HS-27A (cell line): ENCODE data around the gene AAMP.

Experiments used
- DNase-seq: peaks from one replicate; pipeline ENCODE4 v3.0.0-alpha.2; 2012; ENCODE audit warnings: low read depth, missing footprints

The AAMP gene

DNA sequence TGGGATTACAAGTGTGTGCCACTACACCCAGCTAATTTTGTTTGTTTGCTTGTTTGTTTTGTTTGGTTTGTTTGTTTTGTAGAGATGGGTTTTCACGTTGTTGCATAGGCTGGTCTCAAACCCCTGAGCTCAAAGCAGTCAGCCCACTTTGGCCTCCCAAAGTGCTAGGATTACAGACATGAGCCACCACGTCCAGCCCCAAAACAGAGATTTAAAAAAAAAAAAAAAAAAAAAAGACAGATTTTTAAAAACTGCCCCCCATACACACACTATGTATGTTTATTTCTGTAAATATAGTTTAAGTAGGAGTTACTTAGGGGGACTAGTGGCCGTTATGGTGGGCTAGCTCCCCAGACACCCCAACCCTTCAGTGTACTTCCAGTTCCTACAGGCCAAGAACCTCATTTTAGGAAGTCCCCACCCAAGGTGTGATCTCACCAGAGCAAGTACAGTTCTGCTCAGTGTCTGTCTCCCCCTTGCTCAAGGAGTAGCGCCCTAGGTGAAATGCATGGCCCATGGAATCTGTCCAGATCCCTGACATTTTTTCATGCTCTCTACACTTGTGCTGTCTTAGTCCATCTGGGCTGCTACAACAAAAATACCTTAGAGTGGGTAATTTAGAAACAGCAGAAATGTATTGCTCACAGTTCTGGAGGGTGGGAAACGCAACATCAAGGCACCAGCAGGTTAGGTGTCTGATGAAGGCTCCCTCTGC, 23.9 kb upstream of the AAMP start:
- DNase-seq, result no peak

DNA sequence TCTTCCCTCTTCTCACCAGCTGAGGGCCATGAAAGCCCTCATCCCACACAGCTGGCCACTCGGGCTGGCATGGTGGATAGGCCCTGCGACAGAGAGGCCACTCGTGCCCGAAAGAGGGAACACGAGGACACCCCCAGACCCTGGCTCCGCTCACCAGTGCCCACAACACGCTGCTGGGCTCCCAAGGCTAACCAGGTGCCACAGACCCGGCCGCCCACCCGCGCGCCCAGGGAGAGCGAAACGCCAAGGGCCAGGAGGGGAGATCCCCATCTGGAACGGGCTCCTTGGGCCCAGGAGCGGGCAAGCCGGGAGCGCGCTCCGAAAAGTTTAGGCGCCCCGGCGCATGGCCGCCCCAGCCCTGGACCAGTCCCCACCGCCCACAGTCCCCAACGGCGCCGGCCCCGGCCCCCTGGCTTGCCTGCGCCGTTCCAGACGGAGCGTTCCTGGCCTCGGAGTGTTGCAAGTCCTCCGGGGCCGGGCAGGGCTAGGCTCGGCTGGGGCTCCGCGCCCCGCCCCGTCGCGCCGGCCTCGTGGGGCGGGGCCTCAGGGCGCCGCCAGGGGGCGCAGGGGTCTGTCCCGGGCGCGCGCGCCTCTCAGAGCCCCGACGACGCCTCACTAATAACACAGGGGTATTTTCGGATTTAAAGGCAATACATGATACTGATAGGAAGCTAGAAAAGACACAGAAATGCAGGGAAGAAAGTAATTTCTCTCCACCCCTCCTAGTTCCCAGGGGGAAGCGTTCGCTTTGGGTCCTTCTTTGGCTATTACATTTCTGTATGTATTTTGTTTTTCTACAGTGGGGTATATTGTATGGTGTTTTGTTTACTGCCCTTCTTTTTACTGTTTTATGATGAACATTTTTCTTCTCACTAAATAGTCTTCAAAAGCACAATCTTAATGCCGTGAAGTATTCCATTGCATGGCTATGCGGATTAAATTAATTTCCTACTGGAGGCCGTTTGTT, 22.4 kb upstream of the AAMP start, which contains the start of gene TMBIM1:
Gene TMBIM1 (minus strand): TSS at position 456 of the 967 bp plus-strand sequence. CDS start 10,362 bp downstream, outside the sequence.
- no peak for DNase-seq

- DNase-seq, result no peak
Measured at GRCh38 chr2:218291318-218292047, 21.5 kb upstream of the AAMP start.

DNA sequence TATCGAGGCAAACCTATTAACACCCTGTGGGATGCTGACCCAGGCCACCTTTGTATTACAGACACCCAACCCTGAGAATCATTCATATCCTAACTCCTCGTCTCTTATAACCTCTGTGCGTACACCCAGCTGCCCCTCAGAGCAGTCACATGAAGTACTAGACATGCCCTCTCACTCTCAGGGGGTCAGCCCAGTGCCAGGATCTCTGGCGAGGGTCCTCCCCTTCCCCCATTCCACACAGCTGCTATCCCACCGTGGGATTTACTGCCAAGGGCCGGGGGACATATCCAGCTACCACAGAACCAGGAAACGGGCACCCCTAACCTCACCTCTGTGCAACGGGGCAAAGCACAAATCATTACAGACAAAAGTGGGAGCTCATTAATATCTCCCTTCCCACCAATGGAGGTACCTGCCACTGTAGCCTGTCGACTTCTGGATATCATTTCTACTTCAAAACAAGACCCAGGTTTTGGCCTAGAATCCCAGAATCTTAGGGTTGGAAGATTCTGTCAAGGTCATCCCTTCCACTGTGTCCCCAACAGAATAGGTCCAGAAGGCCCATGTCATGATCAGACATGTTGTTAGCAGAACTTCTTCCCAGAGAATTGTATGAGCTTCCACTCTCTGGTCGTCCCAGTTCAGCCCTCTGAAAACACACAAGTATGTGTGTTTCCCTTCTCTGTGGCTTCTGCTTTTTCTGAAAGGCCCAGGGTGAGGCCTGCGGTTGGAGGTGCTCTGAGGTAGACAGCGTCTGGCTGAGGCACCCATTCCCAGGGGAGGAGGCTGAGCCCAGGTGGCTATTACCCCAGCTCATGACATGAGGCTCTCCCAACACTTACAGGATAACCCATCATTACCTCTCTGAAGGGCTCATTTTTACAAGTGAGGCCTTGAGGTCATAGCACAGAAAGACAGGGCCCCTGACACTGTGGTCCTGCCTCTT, 20.7 kb upstream of the AAMP start:
- DNase-seq, result no peak

DNA sequence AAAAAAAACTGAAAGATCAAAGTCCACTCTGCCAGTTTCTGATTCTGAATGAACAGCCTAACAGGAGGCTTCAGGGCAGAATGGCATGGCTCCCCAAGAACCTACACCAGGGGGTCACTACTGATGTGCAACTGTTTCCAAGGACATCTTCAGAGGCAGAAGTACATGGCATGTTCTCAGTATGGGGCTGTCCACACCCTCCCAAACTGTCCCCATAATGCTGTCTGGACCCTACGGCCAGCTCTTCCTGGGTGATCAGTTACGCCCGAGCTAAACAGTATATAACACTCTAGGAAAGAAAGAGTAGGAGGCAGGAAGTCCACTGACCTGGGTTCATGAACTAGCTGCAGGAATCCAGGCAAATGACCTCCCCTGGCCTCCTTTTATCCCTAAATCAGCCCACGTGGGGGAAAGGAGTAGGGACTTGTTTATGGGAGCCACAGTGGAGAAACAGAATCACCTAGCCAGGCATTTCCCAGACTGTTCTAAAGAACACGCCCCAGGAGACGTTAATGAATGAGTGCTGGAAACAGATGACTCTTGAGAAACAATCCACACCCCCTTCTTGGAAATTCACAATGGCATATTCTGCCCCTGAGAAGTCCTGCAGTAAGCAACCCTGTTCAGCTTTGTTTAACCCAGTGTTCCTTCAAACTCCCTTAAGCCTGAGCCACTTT, 19.8 kb upstream of the AAMP start:
- DNase-seq, result no peak

DNA sequence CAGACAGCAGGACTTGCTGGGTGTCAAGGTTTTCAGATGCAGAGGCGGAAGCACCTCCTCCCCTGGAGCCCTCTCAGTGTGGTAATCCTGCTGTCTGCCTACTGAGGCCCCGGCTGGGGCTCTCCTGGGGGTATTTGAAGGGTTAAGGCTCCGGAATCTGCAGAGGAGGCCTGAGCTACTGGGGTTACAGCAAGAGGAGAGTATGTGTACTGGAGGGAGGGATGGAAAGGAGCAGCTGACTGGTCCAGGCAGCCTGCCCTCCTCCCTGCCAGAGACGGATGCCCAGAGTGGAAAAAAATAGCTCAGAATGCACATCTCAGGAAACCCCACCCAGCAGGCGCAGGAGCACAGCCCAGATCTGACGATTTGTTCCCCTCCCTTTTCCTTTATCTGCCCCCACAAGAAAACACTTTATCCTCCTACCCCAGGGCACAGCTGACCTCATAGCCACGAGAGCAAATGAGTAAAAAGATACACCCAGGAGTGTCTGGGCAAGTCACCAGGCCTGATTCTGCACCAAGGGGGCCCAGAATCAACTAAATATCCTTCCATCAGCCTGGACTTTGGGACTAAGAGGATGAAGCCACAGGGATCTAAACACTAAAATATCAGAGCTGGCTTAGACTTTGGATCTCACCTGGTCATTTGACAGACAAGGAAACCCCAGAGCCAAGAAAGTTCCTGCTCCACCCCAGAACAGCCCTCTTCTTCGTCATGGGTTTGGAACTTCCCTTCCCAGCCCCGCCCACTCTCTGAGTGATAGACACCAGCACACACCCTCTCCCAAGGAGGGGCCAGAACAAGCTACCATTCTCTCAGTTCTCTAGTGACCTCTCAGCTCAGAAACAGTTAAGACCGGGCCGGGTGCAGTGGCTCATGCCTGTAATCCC, 16.9 kb upstream of the AAMP start:
- DNase-seq, result peak; percentile 75

DNA sequence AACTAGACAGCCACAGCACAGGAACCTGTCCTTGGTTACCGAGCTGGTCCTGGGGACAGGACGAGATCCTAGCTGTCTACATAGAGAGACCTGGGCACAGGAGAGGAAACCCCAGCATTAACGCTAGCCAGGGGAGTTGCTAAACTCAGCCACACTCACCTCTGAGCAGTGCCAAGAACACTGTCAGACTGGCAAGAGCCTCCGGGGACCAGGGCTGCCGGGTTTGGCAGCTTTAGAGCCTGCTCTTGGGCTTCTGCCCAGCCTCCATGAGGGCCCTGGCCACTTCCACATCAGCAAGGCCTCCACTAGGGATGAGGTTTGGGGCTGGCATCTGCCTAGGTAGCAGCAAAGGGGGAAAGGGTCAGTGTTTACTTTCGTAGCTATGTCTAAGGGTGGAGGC, 15.7 kb upstream of the AAMP start:
- DNase-seq, result no peak

- DNase-seq, result no peak
Measured at GRCh38 chr2:218284106-218284811, 14.3 kb upstream of the AAMP start.

DNA sequence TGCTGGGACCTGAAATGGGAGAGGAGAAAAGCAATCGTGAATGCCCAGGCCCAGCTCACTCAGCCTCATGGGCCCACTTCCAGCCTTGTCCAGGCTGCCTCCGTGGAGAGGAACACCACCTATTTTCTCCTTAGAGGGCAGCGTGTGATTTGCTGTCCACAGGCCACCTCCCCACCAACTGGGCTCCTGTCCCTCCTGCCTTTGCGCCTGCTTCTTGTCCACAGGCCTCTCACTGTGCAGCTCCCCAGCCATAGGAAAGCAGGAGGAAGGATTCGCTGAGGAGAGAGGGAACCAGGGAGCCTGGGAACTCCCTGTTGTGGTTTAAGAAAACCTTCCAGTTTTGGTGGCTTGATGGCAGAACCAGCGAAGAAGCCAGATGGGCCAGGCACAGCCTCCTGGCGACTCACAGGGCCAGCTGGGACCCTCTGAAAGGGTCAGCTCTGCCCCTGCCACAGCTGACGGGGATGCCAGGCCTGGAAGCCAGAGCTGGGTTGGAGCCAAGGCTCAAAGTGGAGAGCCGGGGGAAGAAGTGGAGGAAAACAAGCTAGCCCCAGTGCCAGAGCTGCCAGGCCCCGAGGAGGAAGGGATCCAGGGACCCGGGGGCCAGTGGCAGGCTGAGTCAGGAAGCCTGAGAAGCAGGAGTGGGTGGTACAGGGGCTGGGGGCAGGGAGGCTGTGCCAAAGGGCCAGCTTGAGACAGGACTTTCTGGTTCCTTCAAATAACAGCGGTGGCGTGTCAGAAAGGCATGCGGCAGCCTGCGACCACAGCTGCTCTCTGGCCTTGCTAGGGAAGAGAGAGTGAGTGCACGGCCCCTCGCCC, 12.4 kb upstream of the AAMP start:
- no peak for DNase-seq

DNA sequence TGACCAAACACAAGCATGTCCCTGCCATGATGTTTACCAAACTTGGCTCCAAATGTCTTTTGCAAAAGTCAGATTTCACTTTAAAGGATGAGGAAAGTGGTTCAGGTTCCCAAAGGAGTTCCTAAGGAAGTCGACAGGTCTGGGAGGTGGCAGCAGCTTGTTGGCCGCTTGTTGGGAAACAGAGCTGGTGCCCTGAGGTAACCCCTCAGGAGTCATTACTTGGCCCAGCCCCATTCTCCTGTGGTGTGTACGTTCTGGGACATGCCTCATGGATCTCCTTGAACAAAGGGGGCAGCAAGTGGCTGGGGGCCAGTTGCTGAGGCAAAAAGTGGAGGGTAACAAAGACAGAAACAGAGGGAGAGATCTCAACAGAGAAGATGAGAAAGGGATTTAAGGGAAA, 11.5 kb upstream of the AAMP start:
- DNase-seq, result no peak

DNA sequence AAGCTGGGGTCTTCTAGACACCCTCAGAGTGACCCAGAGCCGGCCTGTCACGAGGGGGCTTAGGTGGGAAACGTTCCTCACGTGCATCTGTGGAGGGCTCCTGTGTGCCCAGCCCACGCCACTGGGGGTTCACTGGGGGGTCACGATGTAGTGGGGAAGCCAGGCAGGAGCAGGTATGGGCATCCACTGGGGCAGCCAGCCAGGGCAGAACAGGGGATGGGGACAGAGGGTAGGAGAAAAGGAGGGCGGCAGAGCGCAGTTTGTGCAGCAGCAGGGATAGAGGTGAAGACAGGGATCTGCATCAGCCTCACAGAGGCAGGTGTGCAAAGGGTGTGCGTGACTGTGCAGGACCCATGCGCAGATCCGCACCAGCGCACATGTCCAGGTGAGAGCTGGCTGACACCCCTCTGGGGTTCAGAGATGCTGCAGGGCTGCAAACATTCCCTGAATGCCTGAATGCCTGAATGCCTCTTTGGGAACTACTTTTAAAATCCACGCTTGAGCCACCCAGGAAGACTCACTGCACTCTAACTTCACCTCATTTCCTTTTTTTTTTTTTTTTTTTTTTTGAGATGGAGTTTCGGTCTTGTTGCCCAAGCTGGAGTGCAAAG, 10.4 kb upstream of the AAMP start:
- no peak for DNase-seq

DNA sequence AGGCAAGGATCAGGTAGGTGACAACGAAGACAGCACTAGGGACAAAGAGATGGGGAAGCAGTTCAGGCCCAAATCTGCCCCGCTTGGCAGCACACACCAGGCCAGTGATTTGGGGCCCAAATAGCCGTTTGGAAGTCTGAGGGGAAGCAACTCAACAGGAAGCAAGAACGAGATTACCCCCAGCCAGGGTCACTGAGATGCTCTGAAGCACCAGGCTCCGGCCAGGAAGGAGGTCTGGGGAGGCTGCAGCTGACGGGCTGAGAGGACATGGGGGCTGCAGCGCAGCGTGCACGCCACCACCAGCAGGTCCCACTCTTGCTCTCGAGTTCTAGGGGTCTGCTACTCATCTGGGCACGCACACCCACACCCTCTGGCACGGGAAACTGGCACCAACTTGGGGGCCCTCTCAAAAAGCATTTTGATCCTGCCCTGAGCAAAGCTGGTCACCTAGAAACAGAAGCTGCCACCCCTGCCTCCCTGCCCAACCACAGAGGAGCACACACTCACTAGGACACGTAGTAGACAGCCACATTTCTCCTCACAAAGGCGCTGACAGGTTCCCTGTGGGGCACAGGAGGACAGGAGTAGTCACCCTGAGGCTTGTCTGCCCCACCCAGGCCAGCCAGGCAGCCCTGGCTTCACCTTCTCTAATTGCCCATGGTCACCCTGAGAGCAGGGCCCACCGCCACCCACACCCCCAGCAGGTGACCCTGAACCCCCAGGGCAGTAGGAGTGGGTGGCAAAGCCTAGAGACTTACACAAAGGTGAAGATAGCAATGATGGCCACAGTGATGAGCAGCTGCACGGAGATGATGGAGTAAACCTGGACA, 8.8 kb upstream of the AAMP start:
- DNase-seq, result no peak

GRCh38 chr2:218277921-218278320, 8.0 kb upstream of the AAMP start:
- DNase-seq, result no peak

GRCh38 chr2:218276986-218277755, 7.2 kb upstream of the AAMP start:
- DNase-seq, result no peak

GRCh38 chr2:218275371-218276072, 5.6 kb upstream of the AAMP start:
- no peak for DNase-seq
